ENCODE results near the gene TYW1.
"Not testable (repeated sequence)": the region's sequence is repeated elsewhere in the genome, so short reads cannot be mapped to it uniquely, and the experiment has no call there.

DNA sequence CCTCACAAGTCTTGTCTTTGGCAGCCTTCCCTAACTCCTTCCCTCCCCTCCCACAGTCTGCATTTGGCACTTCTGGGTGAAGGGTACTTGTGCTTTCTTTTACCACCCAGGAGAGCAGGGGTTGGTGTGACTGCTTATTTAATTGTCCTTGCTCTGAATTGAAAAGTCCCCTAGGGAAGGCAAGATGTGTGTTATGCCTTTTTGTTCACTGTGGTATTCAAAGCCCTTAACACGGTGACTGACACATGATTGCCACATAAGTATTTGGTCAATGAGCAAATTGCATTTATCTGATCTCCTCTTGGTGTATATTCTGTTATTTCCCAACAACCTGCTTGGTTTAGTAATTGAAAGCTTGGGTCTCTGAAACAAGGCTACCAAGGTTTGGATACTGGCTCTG is 134.1 kb downstream of the TYW1 start:
- TF ChIP-seq, protein P1, sequence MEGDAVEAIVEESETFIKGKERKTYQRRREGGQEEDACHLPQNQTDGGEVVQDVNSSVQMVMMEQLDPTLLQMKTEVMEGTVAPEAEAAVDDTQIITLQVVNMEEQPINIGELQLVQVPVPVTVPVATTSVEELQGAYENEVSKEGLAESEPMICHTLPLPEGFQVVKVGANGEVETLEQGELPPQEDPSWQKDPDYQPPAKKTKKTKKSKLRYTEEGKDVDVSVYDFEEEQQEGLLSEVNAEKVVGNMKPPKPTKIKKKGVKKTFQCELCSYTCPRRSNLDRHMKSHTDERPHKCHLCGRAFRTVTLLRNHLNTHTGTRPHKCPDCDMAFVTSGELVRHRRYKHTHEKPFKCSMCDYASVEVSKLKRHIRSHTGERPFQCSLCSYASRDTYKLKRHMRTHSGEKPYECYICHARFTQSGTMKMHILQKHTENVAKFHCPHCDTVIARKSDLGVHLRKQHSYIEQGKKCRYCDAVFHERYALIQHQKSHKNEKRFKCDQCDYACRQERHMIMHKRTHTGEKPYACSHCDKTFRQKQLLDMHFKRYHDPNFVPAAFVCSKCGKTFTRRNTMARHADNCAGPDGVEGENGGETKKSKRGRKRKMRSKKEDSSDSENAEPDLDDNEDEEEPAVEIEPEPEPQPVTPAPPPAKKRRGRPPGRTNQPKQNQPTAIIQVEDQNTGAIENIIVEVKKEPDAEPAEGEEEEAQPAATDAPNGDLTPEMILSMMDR (IDR thresholded peaks at IDR 0.05; ENCODE audit: control extremely low read depth in 1 of 3, insufficient read depth in 1 of 3, low read depth in 1 of 3, low read length in 3 of 3): not testable (repeated sequence)
- not testable (repeated sequence) for TF ChIP-seq EZH2 (IDR thresholded peaks at IDR 0.05; ENCODE audit: low read depth, low read length, severe bottlenecking)

All from H1 (cell line).